DND-41 (cell line): ENCODE measurements around the gene FOLR3.

ENCODE experiments used
- ATAC-seq: fragments of 200-7000 bp; cut with Tn5 transposase; 3 replicates; pipeline ENCODE4 v1.9.1; 2021; ENCODE audit warnings: low read depth; ENCODE audit not compliant: insufficient read depth
- DNase-seq: peaks from one replicate; pipeline ENCODE4 v3.0.0-alpha.2; 2020
- H2AFZ ChIP-seq: 2 replicates; pipeline ENCODE4 v1.6.0; 2012; ENCODE audit warnings: low read depth, low read length
- H3K27ac ChIP-seq: 2 replicates; pipeline ENCODE4 v1.5.1; 2012; ENCODE audit warnings: low read length, inconsistent platforms
- H3K27me3 ChIP-seq: fragments of 200-600 bp; sonication (generic); 2 replicates; pipeline ENCODE4 v1.6.0; 2012; ENCODE audit warnings: low read length, mild to moderate bottlenecking, inconsistent platforms; ENCODE audit not compliant: insufficient read depth, poor library complexity
- H3K36me3 ChIP-seq: 2 replicates; pipeline ENCODE4 v1.5.1; 2012; ENCODE audit warnings: low read length, inconsistent platforms; ENCODE audit not compliant: insufficient read depth
- H3K4me1 ChIP-seq: 2 replicates; pipeline ENCODE4 v1.5.1; 2012; ENCODE audit warnings: mild to moderate bottlenecking, low read length; ENCODE audit not compliant: insufficient read depth
- H3K4me2 ChIP-seq: 2 replicates; pipeline ENCODE4 v1.6.0; 2012; ENCODE audit warnings: mild to moderate bottlenecking, moderate library complexity, low read length, inconsistent platforms; ENCODE audit not compliant: insufficient read depth
- H3K4me3 ChIP-seq, 2 experiments: fragments of 200-600 bp in 1 of 2; shearing (Covaris generic) in 1 of 2; 2 replicates each; pipeline ENCODE4 v1.5.1; 2012 to 2016; ENCODE audit warnings: inconsistent platforms in 2 of 2, low read length in 2 of 2, mild to moderate bottlenecking in 2 of 2, low read depth in 1 of 2, moderate library complexity in 1 of 2
- H3K79me2 ChIP-seq: 2 replicates; pipeline ENCODE4 v1.6.0; 2012; ENCODE audit warnings: low read length, inconsistent platforms; ENCODE audit not compliant: insufficient read depth
- H3K9ac ChIP-seq: 2 replicates; pipeline ENCODE4 v1.6.0; 2012; ENCODE audit warnings: low read depth, mild to moderate bottlenecking, inconsistent platforms, low read length, moderate library complexity
- H3K9me3 ChIP-seq: 2 replicates; pipeline ENCODE4 v1.5.1; 2012; ENCODE audit warnings: low read length, moderate library complexity, mild to moderate bottlenecking, inconsistent platforms; ENCODE audit not compliant: insufficient read depth, severe bottlenecking
- H4K20me1 ChIP-seq: 2 replicates; pipeline ENCODE4 v1.6.0; 2012; ENCODE audit warnings: low read length; ENCODE audit not compliant: insufficient read depth
- CTCF ChIP-seq: IDR thresholded peaks from 2 replicates; pipeline ENCODE4 v1.5.1; 2012; ENCODE audit warnings: borderline replicate concordance, low read length, moderate library complexity, mild to moderate bottlenecking; ENCODE audit not compliant: poor library complexity, severe bottlenecking; ENCODE audit errors: extremely low read depth
- EZH2 ChIP-seq: IDR thresholded peaks from 3 replicates; pipeline ENCODE4 v1.6.1; 2012; ENCODE audit warnings: borderline replicate concordance, low read depth, mild to moderate bottlenecking, moderate library complexity, low read length, inconsistent platforms; ENCODE audit not compliant: severe bottlenecking

The FOLR3 gene

GRCh38 chr11:72132646-72133045 lies 2.9 kb upstream of the FOLR3 start:
- Histone ChIP-seq H3K27ac (no peak overlapping the region), H3K79me2 (no peaks in the 10 kb centered on the region)

GRCh38 chr11:72135891-72136683 lies 562 bp downstream of the FOLR3 start:
- Histone ChIP-seq H3K27ac (no peak overlapping the region), H3K4me1 (no peaks in the 10 kb centered on the region), H3K9me3 (no peaks in the 10 kb centered on the region), H3K27me3 (no peaks in the 10 kb centered on the region), H3K4me2 (no peak overlapping the region), H3K4me3 (no peak overlapping the region), H3K79me2 (no peaks in the 10 kb centered on the region), H2AFZ (no peak overlapping the region), H4K20me1 (no peaks in the 10 kb centered on the region), H3K9ac (no peak overlapping the region), H3K36me3 (no peaks in the 10 kb centered on the region)
- no peak for DNase-seq
- no peak for ATAC-seq
- TF ChIP-seq CTCF = no peak
- TF ChIP-seq EZH2 = no peak

More at GRCh38 chr11:72132646-72133045, 2.9 kb upstream of the FOLR3 start:
- Histone ChIP-seq H3K27me3 (no peaks in the 10 kb centered on the region), H2AFZ (no peak overlapping the region), H3K9ac (no peak overlapping the region), H4K20me1 (no peaks in the 10 kb centered on the region), H3K36me3 (no peaks in the 10 kb centered on the region), H3K4me1 (no peaks in the 10 kb centered on the region), H3K4me3 (no peak overlapping the region), H3K9me3 (peaks cover 8% of the 10 kb centered on the region), H3K4me2 (no peak overlapping the region)
- no peak for TF ChIP-seq EZH2
- TF ChIP-seq CTCF = no peak
- ATAC-seq (no peak), DNase-seq (no peak)

GRCh38 chr11:72136684-72137262 lies 1.2 kb downstream of the FOLR3 start:
- Histone ChIP-seq H3K79me2 (no peaks in the 10 kb centered on the region), H3K27ac (no peak overlapping the region), H3K27me3 (peaks cover 5% of the 10 kb centered on the region), H4K20me1 (no peaks in the 10 kb centered on the region), H3K9me3 (no peaks in the 10 kb centered on the region), H3K4me3 (no peak overlapping the region), H3K4me2 (no peak overlapping the region), H3K36me3 (no peaks in the 10 kb centered on the region), H3K4me1 (no peaks in the 10 kb centered on the region), H3K9ac (no peak overlapping the region), H2AFZ (no peak overlapping the region)
- ATAC-seq (no peak), DNase-seq (no peak)
- TF ChIP-seq CTCF (no peak), EZH2 (no peak)
